ENCODE measurements around the gene FRMD7.

- TF ChIP-seq, protein P1, sequence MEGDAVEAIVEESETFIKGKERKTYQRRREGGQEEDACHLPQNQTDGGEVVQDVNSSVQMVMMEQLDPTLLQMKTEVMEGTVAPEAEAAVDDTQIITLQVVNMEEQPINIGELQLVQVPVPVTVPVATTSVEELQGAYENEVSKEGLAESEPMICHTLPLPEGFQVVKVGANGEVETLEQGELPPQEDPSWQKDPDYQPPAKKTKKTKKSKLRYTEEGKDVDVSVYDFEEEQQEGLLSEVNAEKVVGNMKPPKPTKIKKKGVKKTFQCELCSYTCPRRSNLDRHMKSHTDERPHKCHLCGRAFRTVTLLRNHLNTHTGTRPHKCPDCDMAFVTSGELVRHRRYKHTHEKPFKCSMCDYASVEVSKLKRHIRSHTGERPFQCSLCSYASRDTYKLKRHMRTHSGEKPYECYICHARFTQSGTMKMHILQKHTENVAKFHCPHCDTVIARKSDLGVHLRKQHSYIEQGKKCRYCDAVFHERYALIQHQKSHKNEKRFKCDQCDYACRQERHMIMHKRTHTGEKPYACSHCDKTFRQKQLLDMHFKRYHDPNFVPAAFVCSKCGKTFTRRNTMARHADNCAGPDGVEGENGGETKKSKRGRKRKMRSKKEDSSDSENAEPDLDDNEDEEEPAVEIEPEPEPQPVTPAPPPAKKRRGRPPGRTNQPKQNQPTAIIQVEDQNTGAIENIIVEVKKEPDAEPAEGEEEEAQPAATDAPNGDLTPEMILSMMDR (tag by site-specific recombination; IDR thresholded peaks at IDR 0.05) = no peak
- TF ChIP-seq ZNF239 (tag by site-specific recombination; IDR thresholded peaks at IDR 0.05) (no peak), ZNF426 (tag by site-specific recombination; IDR thresholded peaks at IDR 0.05) (no peak), ZNF366 (tag by site-specific recombination; conservative IDR thresholded peaks at IDR 0.05) (no peak), REST (tag by site-specific recombination; IDR thresholded peaks at IDR 0.05) (no peak), ZNF660 (tag by site-specific recombination; IDR thresholded peaks at IDR 0.05) (no peak), ZNF530 (tag by site-specific recombination; IDR thresholded peaks at IDR 0.05; ENCODE audit: low read depth) (no peak), ZSCAN30 (tag by site-specific recombination; IDR thresholded peaks at IDR 0.05) (no peak)
- TF ChIP-seq, protein P2, sequence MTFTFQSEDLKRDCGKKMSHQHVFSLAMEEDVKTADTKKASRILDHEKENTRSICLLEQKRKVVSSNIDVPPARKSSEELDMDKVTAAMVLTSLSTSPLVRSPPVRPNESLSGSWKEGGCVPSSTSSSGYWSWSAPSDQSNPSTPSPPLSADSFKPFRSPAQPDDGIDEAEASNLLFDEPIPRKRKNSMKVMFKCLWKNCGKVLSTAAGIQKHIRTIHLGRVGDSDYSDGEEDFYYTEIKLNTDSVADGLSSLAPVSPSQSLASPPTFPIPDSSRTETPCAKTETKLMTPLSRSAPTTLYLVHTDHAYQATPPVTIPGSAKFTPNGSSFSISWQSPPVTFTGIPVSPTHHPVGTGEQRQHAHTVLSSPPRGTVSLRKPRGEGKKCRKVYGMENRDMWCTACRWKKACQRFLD (tag by site-specific recombination; IDR thresholded peaks at IDR 0.05) = no peak
These were observed 94.7 kb downstream of the FRMD7 start for GRCh38 chrX:132033166-132033565.
